IMR-90 (cell line): Measurements from ENCODE around the gene TRAF4.

Experiments
- BHLHE40 ChIP-seq: fragments of 150-350 bp; IDR thresholded peaks from 2 replicates; pipeline ENCODE4 v1.6.1; 2016; ENCODE audit warnings: mild to moderate bottlenecking, low read depth, low read length
- CEBPB ChIP-seq: IDR thresholded peaks from 2 replicates; pipeline ENCODE4 v1.6.1; 2012; ENCODE audit warnings: low read depth, low read length, improper control_type of control experiment
- CTCF ChIP-seq: conservative IDR thresholded peaks from 2 replicates; pipeline ENCODE4 v1.5.1; 2012; ENCODE audit warnings: mild to moderate bottlenecking, low read depth, low read length, improper control_type of control experiment
- FOS ChIP-seq: fragments of 150-350 bp; IDR thresholded peaks from 2 replicates; pipeline ENCODE4 v1.6.1; 2016; ENCODE audit warnings: low read depth, low read length
- MAFK ChIP-seq: IDR thresholded peaks from 2 replicates; pipeline ENCODE4 v1.6.1; 2012; ENCODE audit warnings: low read depth, low read length, improper control_type of control experiment
- MXI1 ChIP-seq: IDR thresholded peaks from 2 replicates; pipeline ENCODE4 v1.6.1; 2012; ENCODE audit warnings: low read depth, mild to moderate bottlenecking, low read length, moderate library complexity, borderline replicate concordance
- POLR2A ChIP-seq: IDR thresholded peaks from 2 replicates; pipeline ENCODE4 v1.6.1; 2012; ENCODE audit warnings: mild to moderate bottlenecking, low read depth, low read length
- RAD21 ChIP-seq: IDR thresholded peaks from 2 replicates; pipeline ENCODE4 v1.6.1; 2012; ENCODE audit warnings: low read length, improper control_type of control experiment
- SMC3 ChIP-seq: fragments of 150-350 bp; IDR thresholded peaks from 2 replicates; pipeline ENCODE4 v1.6.1; 2016; ENCODE audit warnings: low read depth, mild to moderate bottlenecking, antibody characterized with exemption, low read length, moderate library complexity

GRCh38 chr17:28718333-28719020 is 25.3 kb upstream of the TRAF4 start:
- TF ChIP-seq SMC3 = no peak
- TF ChIP-seq CTCF = no peak
- no peak for TF ChIP-seq MXI1
- TF ChIP-seq FOS = no peak
- no peak for TF ChIP-seq MAFK
- TF ChIP-seq BHLHE40 = no peak
- no peak for TF ChIP-seq POLR2A
- TF ChIP-seq RAD21 = no peak
- TF ChIP-seq CEBPB = no peak
